Neuron (in vitro differentiated cells): ENCODE measurements around the gene LGALS8.

Source experiments
- H2AFZ ChIP-seq: one replicate; pipeline ENCODE4 v1.6.1; 2013; ENCODE audit warnings: low read depth, mild to moderate bottlenecking, inconsistent platforms, low read length, moderate library complexity
- H3K27me3 ChIP-seq: one replicate; pipeline ENCODE4 v1.6.1; 2013; ENCODE audit warnings: low read length; ENCODE audit not compliant: insufficient read depth
- H3K36me3 ChIP-seq: one replicate; pipeline ENCODE4 v1.6.1; 2013; ENCODE audit warnings: low read length; ENCODE audit not compliant: insufficient read depth
- H3K4me1 ChIP-seq: one replicate; pipeline ENCODE4 v1.6.1; 2013; ENCODE audit warnings: low read length; ENCODE audit not compliant: insufficient read depth
- H3K4me3 ChIP-seq: 2 replicates; pipeline ENCODE4 v1.5.1; 2013; ENCODE audit warnings: mild to moderate bottlenecking, low read length, moderate library complexity
- H3K9me3 ChIP-seq: one replicate; pipeline ENCODE4 v1.6.1; 2013; ENCODE audit warnings: low read length

LGALS8 gene

GRCh38 chr1:236516929-236517704, 6.7 kb upstream of the LGALS8 start:
- Histone ChIP-seq H3K4me1 (no peaks in the 10 kb centered on the region), H3K4me3 (no peak overlapping the region), H3K9me3 (no peaks in the 10 kb centered on the region), H3K27me3 (no peaks in the 10 kb centered on the region), H3K36me3 (no peaks in the 10 kb centered on the region), H2AFZ (no peak overlapping the region)

DNA sequence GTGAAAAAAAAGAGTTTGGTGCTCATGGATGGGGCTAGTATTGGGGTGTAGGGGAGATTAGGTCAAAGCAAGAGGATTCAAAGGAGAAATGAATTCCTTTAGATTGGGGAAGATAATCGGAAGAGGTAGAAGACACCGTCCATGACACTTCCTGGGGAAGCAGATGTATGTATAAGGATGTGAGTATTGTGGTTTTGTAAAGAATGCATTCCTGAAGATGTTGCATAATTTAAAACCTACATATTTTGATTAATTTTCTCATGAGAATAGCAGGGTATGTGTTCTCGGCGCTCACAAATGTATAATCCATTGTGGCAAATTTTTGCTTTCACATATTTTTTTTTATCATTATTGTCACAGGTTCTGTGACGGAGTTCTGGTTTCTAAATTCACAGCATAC, 5.5 kb upstream of the LGALS8 start:
- Histone ChIP-seq H2AFZ (no peak overlapping the region), H3K4me1 (no peaks in the 10 kb centered on the region), H3K4me3 (no peak overlapping the region), H3K36me3 (no peaks in the 10 kb centered on the region), H3K9me3 (no peaks in the 10 kb centered on the region), H3K27me3 (no peaks in the 10 kb centered on the region)

- Histone ChIP-seq H2AFZ (no peak overlapping the region), H3K4me3 (no peak overlapping the region), H3K9me3 (no peaks in the 10 kb centered on the region), H3K4me1 (no peaks in the 10 kb centered on the region), H3K27me3 (no peaks in the 10 kb centered on the region), H3K36me3 (no peaks in the 10 kb centered on the region)
These were observed 3.3 kb upstream of the LGALS8 start for GRCh38 chr1:236520445-236521005.

GRCh38 chr1:236522937-236523703, 662 bp upstream of the LGALS8 start:
- no peaks in the 10 kb centered on the region for H3K9me3 ChIP-seq
- H3K27me3 ChIP-seq = no peaks in the 10 kb centered on the region
- no peaks in the 10 kb centered on the region for H3K36me3 ChIP-seq
- no peak overlapping the region for H3K4me3 ChIP-seq
- peak overlapping the region; percentile 23 for H2AFZ ChIP-seq
- H3K4me1 ChIP-seq = no peaks in the 10 kb centered on the region

GRCh38 chr1:236524142-236524894, 536 bp downstream of the LGALS8 start:
- Histone ChIP-seq H3K27me3 (no peaks in the 10 kb centered on the region), H3K4me1 (no peaks in the 10 kb centered on the region), H3K36me3 (no peaks in the 10 kb centered on the region), H3K4me3 (peak overlapping the region; percentile 17), H3K9me3 (no peaks in the 10 kb centered on the region), H2AFZ (no peak overlapping the region)

DNA sequence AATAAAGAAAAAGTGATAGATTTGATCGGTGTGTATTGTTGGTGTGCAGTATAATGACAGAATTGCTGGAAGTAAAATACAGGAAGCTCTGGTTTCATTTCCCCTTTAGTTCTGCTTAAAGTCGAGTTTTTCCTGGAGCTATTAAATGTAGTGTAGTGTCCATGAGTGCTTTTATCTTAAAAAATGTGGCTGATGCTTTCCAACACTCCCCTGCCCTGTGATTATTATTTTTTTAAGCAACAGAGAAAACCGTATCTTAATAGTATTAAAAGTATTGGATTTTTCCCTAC, 1.1 kb downstream of the LGALS8 start:
- Histone ChIP-seq H2AFZ (no peak overlapping the region), H3K27me3 (no peaks in the 10 kb centered on the region), H3K36me3 (no peaks in the 10 kb centered on the region), H3K4me3 (peak overlapping the region; percentile 17), H3K4me1 (no peaks in the 10 kb centered on the region), H3K9me3 (no peaks in the 10 kb centered on the region)

GRCh38 chr1:236526079-236526478, 2.3 kb downstream of the LGALS8 start:
- Histone ChIP-seq H3K9me3 (no peaks in the 10 kb centered on the region), H3K27me3 (no peaks in the 10 kb centered on the region), H3K36me3 (no peaks in the 10 kb centered on the region), H3K4me1 (no peaks in the 10 kb centered on the region), H3K4me3 (no peak overlapping the region), H2AFZ (no peak overlapping the region)

GRCh38 chr1:236530286-236530685, 6.5 kb downstream of the LGALS8 start:
- Histone ChIP-seq H3K27me3 (no peaks in the 10 kb centered on the region), H3K4me1 (no peaks in the 10 kb centered on the region), H3K36me3 (no peaks in the 10 kb centered on the region)

GRCh38 chr1:236530959-236531358, 7.2 kb downstream of the LGALS8 start:
- Histone ChIP-seq H3K9me3 (no peaks in the 10 kb centered on the region), H3K27me3 (no peaks in the 10 kb centered on the region), H3K36me3 (no peaks in the 10 kb centered on the region), H3K4me1 (no peaks in the 10 kb centered on the region), H3K4me3 (no peak overlapping the region), H2AFZ (no peak overlapping the region)

More at GRCh38 chr1:236530286-236530685, 6.5 kb downstream of the LGALS8 start:
- no peaks in the 10 kb centered on the region for H3K9me3 ChIP-seq
- H3K4me3 ChIP-seq = no peak overlapping the region
- H2AFZ ChIP-seq = no peak overlapping the region

DNA sequence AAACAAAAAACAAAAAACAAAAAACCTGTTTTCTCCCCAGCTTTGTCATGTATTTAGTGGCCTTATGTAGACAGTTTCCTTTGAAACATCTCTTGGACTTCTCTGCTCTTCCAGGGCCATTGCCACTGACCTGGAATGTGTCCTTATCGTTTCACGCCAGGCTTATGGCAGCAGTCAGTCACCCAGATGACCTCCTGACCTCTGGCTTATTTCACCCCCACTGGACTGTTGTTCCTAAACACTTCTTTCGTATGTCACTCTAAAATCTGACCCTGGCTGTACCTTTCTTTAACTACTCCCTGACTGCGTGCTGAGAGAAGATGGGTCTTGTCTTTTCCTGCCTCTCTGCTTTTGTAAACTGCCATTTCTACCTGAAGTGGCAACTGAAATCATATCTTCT, 9.1 kb downstream of the LGALS8 start:
- Histone ChIP-seq H2AFZ (no peak overlapping the region), H3K4me1 (no peaks in the 10 kb centered on the region), H3K9me3 (no peaks in the 10 kb centered on the region), H3K27me3 (no peaks in the 10 kb centered on the region), H3K36me3 (no peaks in the 10 kb centered on the region), H3K4me3 (no peak overlapping the region)

DNA sequence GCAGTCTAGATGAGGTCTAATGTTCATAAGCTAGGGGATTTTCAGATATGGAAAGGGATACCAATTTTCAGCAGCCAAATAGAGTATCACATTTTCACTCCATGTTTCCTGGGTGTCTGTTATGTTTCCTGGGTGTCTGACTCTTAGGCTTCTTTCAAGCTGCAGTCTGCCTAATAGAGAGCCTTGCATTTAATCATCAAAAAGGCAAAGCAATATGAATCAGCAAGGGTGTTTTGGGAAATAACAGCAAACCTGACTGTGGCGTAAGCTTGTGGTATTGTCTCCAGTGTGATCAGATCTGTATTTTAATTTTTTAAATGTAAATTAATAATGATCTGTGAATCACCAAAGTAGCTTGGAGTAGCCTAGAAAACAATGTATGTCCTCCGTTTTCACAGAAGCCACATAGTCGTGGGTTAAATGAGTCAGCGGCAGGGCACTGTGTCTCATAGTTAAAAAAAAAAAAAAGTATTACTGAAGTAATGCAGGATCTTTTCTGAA, 10.4 kb downstream of the LGALS8 start:
- Histone ChIP-seq H3K27me3 (no peaks in the 10 kb centered on the region), H2AFZ (no peak overlapping the region), H3K9me3 (no peaks in the 10 kb centered on the region), H3K4me3 (no peak overlapping the region), H3K4me1 (no peaks in the 10 kb centered on the region), H3K36me3 (no peaks in the 10 kb centered on the region)

DNA sequence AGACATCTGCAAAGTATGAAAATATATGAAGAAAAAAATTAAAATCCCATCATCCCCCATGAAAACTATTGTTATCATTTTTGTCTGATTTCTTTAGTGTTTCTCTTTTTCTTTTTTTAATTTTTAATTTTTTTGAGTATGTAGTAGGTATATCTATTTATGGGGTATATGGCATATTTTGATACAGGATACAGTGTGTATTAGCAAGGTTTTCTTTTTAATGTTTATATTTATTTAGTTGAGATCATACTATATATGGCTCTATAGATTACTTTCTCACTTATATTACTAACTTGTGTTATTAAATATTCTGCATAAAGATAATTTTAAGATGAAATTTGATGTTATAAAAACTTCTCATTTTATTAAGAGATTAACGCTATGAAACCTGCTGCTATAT, 11.4 kb downstream of the LGALS8 start:
- H2AFZ ChIP-seq = no peak overlapping the region
- no peaks in the 10 kb centered on the region for H3K27me3 ChIP-seq
- no peak overlapping the region for H3K4me3 ChIP-seq
- no peaks in the 10 kb centered on the region for H3K9me3 ChIP-seq
- H3K36me3 ChIP-seq = no peaks in the 10 kb centered on the region
- no peaks in the 10 kb centered on the region for H3K4me1 ChIP-seq

GRCh38 chr1:236535662-236536161, 11.9 kb downstream of the LGALS8 start:
- Histone ChIP-seq H3K27me3 (no peaks in the 10 kb centered on the region), H3K4me3 (no peak overlapping the region), H3K4me1 (no peaks in the 10 kb centered on the region), H2AFZ (no peak overlapping the region), H3K36me3 (no peaks in the 10 kb centered on the region), H3K9me3 (no peaks in the 10 kb centered on the region)
